ENCODE measurements around the gene RALGAPA2.

The RALGAPA2 gene

GRCh38 chr20:20683020-20683419 is 29.4 kb downstream of the RALGAPA2 start:
- DNase-seq: no peak

GRCh38 chr20:20680991-20681508 is 31.4 kb downstream of the RALGAPA2 start:
- DNase-seq: no peak

DNA sequence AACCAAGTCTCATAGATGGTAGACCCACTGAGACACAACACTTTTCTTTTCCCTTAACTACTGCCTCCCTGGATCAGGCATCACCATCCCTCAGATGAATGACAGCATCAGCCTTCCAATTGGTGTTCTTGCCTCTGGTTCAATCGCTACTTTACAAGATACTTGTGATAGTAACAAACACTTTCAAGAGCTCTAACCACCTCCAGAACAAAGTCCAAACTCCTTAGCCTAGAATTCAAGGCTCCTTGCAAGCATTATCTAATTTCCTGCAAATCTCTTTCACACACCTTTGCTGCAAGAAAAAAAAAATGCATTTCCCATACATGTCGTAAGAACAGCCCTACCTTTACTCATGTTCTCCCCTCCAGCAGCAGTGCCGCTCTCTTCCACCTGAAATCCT is 33.1 kb downstream of the RALGAPA2 start:
- DNase-seq: no peak

GRCh38 chr20:20677186-20677585 is 35.3 kb downstream of the RALGAPA2 start:
- no peak for DNase-seq

GRCh38 chr20:20668639-20669038 is 43.8 kb downstream of the RALGAPA2 start:
- peak in 1 of 14 donors; percentile 3 for DNase-seq

- no peak for DNase-seq
Measured at GRCh38 chr20:20666359-20666758, 46.1 kb downstream of the RALGAPA2 start.

DNA sequence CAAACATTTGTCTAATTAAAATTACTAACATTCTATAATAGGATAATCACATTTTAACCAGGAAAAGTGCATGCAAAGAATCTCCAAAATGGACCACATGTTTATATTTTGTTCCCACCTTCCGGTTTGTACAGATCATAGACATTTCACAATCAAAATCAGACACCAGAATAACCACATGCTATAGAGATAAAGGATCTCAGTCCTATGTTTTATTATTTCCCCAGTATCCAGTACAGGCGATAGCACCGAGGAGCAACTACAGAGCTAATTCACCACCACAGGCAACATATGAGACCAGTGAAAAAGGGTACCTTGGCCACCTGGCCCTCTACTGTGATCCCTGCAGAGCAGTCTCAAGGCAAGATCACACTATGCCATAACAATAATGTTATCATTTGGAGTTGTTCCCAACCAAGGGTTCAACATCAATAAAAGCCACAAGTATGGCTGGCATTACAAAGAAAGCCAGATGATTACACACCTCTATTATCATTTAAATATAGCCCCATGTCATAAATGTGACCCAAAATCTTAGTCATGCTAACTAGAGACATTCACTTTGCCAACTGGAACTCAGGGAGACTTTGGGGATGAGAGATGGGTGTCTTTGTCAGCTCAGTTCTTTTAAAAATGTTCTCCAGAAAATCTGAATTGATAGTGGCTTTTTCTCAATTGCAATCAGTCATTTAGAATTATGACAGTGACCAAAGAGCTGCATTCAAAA is 46.7 kb downstream of the RALGAPA2 start:
- DNase-seq: no peak

DNA sequence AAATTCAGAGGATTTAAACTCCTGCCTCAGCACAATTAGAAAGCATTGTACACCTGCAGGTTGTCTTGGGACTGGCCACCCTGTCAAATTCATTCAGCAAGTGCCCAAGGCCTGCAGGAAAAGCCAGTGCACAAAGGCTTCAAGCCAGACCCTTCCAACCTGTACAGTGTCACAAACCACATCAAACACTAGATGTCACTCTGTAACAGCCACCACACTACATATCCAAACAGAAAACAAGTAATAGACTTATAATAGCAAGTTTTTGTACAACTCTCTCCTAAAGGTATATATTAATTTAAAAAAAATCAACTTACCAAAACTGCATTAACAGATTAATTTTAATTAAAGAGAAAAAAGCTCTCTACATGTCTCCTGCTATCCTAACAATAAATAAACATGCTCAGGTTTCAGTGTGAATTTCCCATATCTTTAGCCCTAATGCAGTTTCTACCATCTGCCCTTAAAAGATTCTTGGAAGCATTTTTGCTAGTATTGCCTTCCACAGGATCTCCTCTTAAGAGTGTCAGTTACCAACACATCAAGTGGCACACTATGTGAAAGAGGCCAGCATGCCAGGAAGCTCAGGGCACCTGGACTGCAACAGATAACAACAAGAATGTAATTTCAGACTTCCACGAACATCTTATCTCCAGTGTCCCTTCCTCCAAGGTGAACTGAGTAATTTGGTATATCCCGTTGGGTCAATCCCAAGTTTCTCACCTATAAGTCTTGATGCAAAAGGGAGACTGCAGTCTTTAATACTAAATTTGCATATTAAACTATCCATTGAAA is 47.5 kb downstream of the RALGAPA2 start:
- peak in 3 of 14 donors; percentile 1 to 9 (median 4) for DNase-seq

- no peak for DNase-seq
Measured at GRCh38 chr20:20663841-20664240, 48.6 kb downstream of the RALGAPA2 start.

GRCh38 chr20:20658871-20659431 is 53.5 kb downstream of the RALGAPA2 start:
- DNase-seq: no peak

DNA sequence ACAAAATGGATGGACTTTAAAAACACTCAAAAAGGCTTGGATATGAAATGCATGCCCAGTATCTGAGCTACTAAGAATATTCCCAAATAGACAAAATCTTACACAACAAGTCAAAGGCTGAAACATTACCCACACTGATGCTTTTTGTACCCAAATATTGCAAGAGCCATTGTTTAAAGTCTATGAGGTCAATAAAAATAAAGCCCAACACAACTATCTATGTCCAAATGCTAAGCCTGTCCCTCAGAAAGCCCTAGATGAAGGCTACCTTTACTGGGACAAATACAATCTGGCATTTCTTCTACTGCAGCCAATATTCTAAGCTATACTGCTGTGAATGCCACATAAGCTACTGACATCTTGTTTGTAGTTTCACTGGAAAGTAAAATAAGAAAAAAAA is 54.3 kb downstream of the RALGAPA2 start:
- DNase-seq: peak in 1 of 14 donors; percentile 1

- no peak for DNase-seq
Measured at GRCh38 chr20:20657092-20657491, 55.4 kb downstream of the RALGAPA2 start.

GRCh38 chr20:20655883-20656282 is 56.6 kb downstream of the RALGAPA2 start:
- DNase-seq: no peak

DNA sequence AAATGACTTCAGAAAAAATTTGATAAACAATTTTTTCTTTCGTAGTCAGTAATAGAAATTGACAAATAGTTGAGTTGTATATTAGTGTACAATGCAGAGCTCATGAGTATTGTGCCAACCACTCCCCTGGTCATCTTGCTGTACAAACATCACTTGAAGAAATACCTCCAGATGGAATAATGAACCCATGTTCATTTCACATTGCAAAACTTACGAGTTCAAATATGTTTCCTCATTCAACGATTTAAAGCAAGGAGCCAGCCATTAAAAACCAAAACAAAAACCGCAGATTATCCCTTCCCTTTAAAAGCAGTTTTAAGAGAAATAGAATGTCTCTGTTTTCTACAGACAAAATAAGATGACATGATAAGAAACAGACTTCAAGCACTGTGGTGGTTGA is 62.5 kb downstream of the RALGAPA2 start:
- DNase-seq: no peak

DNA sequence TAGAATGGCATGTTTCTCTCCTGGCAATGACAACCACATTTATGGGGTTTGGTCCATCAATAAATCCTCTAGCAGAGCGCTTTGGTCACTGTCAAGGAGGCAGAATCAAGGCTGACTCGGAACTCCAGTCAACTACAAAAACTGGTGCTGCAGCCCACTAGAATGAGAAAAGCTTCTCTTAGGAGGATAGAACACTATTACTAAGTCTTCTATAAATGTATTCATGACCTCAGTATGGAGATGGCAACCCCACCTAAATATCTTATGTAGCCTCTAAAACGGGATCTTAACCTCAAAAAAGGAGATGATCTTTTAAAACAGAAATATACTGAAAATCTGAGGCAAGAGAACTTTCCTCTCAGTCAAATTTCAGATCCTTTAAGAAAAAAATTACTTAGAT is 68.5 kb downstream of the RALGAPA2 start:
- DNase-seq: no peak

- no peak for DNase-seq
Measured at GRCh38 chr20:20641783-20642182, 70.7 kb downstream of the RALGAPA2 start.

GRCh38 chr20:20638878-20639277 is 73.6 kb downstream of the RALGAPA2 start:
- no peak for DNase-seq

DNA sequence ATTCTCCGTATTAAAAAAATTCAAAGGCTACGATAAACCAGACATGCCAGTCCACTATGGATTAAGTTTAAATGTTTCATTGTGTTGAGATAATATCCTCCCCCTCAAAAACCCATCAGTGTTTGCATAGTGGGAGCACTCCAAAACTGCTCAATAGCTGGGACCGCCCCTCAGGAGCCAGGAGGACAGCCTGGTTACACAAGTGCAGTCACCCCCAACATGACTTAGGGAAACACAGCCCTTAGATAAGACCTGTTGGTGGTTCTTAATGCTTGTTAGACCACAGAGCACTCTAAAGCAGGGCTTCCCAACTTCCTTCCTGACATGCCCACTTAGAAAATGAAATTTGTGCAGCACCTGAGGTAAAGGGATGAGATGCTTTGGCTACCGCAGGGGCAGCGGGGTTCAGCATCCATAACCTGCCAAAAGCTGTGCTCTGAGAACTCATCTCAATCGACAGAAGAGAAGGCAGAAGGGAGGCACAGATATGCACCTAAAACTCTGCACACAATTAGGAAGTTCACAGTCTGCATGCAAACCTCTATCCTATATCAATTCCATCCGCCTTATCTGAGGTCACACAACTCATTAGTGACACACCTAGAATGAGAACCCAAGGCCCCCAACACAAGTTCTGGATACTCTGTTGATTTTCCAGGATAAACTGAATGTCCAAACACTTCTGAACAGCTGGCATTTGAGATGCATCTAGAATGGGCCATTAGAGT is 74.3 kb downstream of the RALGAPA2 start:
- no peak for DNase-seq

GRCh38 chr20:20635006-20635405 is 77.4 kb downstream of the RALGAPA2 start:
- DNase-seq: no peak

GRCh38 chr20:20632644-20633043 is 79.8 kb downstream of the RALGAPA2 start:
- no peak for DNase-seq

DNA sequence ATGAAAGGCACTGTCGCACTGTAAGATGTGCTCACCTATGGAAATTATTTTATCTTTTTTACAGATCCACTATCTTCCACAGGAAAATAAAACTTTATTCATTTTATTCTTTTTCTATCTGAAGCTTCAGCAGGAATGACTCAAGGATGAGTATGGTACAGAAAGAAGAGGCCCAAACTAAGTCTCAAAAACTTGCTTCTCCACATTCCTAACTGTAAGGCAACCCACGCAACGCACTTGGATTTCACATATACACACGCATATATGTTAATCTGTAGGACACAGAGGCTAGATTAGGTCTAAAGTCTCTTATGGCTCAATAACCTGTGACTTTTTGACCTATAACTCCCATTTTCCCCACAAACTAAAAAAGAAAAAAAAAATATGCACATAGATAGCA is 81.9 kb downstream of the RALGAPA2 start:
- no peak for DNase-seq

- DNase-seq: no peak
Measured at GRCh38 chr20:20629556-20630188, 82.8 kb downstream of the RALGAPA2 start.
